ENCODE results near the gene GPANK1. TPM values are rescaled to one million over a fixed set of nuclear protein-coding genes. Genes with fewer than 3 reads are reported as not detected.
A peak's percentile ranks its signal among the peaks of the same experiment; 100 is the strongest.

GPANK1 gene
- total RNA-seq, 2 donors from 2014 or later, result 19.7 to 28.1 TPM

- peaks cover 4% of the 10 kb centered on the region for H3K4me1 ChIP-seq (replicated peaks)
- TF ChIP-seq CTCF (IDR thresholded peaks at IDR 0.05) (peak in 3 of 4 experiments; percentile 22 to 51 (median 48)), POLR2A (IDR thresholded peaks at IDR 0.05) (peak; percentile 9), POLR2AphosphoS5 (IDR thresholded peaks at IDR 0.05) (no peak)
- H3K27ac ChIP-seq, result peak overlapping the region; percentile 95
- H3K27me3 ChIP-seq (replicated peaks; ENCODE audit: insufficient read depth), result no peaks in the 10 kb centered on the region
- intact Hi-C loops (cut with DNase I), result loop anchor here (5.0 kb wide), 4 partner anchors 46 to 266 kb away; partner anchors contain the start of genes CFB and DDAH2
- peak overlapping the region; percentile 36 to 46 for H3K4me3 ChIP-seq
- H3K9me3 ChIP-seq, result no peaks in the 10 kb centered on the region
- DNase-seq (ENCODE audit: low spot score), result peak; percentile 41
- under 1% methylated on average over 33 of the region's 40 CpGs for WGBS
- H3K36me3 ChIP-seq, result no peaks in the 10 kb centered on the region
These were observed 16.4 kb upstream of the GPANK1 start for GRCh38 chr6:31681135-31681671.

- peak; percentile 87 for DNase-seq (ENCODE audit: low spot score)
- WGBS, result 11% methylated on average over 17 of the region's 17 CpGs
- TF ChIP-seq POLR2AphosphoS5 (IDR thresholded peaks at IDR 0.05), result peak; percentile 88
- peak; percentile 63 to 94 (median 79) for TF ChIP-seq CTCF (IDR thresholded peaks at IDR 0.05)
- TF ChIP-seq POLR2A (IDR thresholded peaks at IDR 0.05), result no peak
- Histone ChIP-seq H3K27me3 (replicated peaks; ENCODE audit: insufficient read depth) (no peaks in the 10 kb centered on the region), H3K9me3 (no peaks in the 10 kb centered on the region), H3K36me3 (no peaks in the 10 kb centered on the region), H3K4me1 (replicated peaks) (peaks cover 4% of the 10 kb centered on the region), H3K4me3 (peak within 1 kb of the TSS; percentile 36 to 46), H3K27ac (peak within 1 kb of the TSS; percentile 95)
- intact Hi-C loops (cut with DNase I), result loop anchor here (5.0 kb wide), 4 partner anchors 47 to 267 kb away; partner anchors contain the start of genes CFB and DDAH2
These were observed 15.7 kb upstream of the GPANK1 start, which contains the start of gene LY6G5C for GRCh38 chr6:31680226-31681134. Gene LY6G5C, minus strand, starts transcription at chr6:31681067. Its CDS starts 694 bp downstream, at chr6:31680373.

- H3K36me3 ChIP-seq, result no peaks in the 10 kb centered on the region
- H3K27ac ChIP-seq, result no peak overlapping the region
- no peaks in the 10 kb centered on the region for H3K27me3 ChIP-seq (replicated peaks; ENCODE audit: insufficient read depth)
- no peak for TF ChIP-seq POLR2A (IDR thresholded peaks at IDR 0.05)
- no peak for TF ChIP-seq POLR2AphosphoS5 (IDR thresholded peaks at IDR 0.05)
- TF ChIP-seq CTCF (IDR thresholded peaks at IDR 0.05), result no peak
- intact Hi-C loops (cut with DNase I), result no loop called here
- no peak overlapping the region for H3K4me3 ChIP-seq
- peaks cover 4% of the 10 kb centered on the region for H3K4me1 ChIP-seq (replicated peaks)
- H3K9me3 ChIP-seq, result no peaks in the 10 kb centered on the region
- WGBS, result 71% methylated on average over 8 of the region's 8 CpGs
- no peak for DNase-seq (ENCODE audit: low spot score)
These were observed 13.2 kb upstream of the GPANK1 start for GRCh38 chr6:31677955-31678354.

GRCh38 chr6:31676904-31677303, 12.1 kb upstream of the GPANK1 start:
- TF ChIP-seq POLR2A (IDR thresholded peaks at IDR 0.05), result no peak
- TF ChIP-seq POLR2AphosphoS5 (IDR thresholded peaks at IDR 0.05), result no peak
- no peak for TF ChIP-seq CTCF (IDR thresholded peaks at IDR 0.05)
- no peak for DNase-seq (ENCODE audit: low spot score)
- H3K4me3 ChIP-seq, result no peak overlapping the region
- H3K4me1 ChIP-seq (replicated peaks), result peaks cover 4% of the 10 kb centered on the region
- intact Hi-C loops (cut with DNase I), result no loop called here
- H3K9me3 ChIP-seq, result no peaks in the 10 kb centered on the region
- no peak overlapping the region for H3K27ac ChIP-seq
- 68% methylated on average over 6 of the region's 6 CpGs for WGBS
- no peaks in the 10 kb centered on the region for H3K27me3 ChIP-seq (replicated peaks; ENCODE audit: insufficient read depth)
- H3K36me3 ChIP-seq, result no peaks in the 10 kb centered on the region

Data from prostate gland (tissue), 2 donors.